SKM-1 (cell line): ENCODE results near the gene ERGIC1.

Experiments
- DNase-seq: peaks from one replicate; lab custom pipeline; 2025; ENCODE audit not compliant: unreplicated experiment; lab: John Stamatoyannopoulos, UW

ERGIC1 gene

GRCh38 chr5:172898843-172899369 lies 64.9 kb downstream of the ERGIC1 start:
- no peak for DNase-seq

DNA sequence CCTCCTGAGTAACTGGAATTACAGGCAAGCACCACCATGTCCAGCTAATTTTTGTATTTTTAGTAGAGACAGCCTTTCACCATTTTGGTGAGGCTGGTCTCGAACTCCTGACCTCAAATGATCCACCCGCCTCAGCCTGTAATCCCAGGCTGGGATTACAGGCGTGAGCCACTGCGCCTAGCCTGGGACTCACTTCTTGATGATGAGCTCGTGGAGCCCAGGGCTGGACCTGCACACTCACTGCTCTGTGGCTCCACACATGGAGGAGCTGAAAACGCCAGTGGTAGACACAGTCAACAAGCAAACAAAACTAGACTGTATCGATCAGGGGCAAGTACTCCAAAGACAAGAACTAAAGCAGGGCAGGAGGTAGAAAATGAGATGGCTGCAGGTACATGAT lies 65.4 kb downstream of the ERGIC1 start:
- no peak for DNase-seq

- no peak for DNase-seq
These were observed 67.1 kb downstream of the ERGIC1 start for GRCh38 chr5:172901012-172901780.

- no peak for DNase-seq
These were observed 67.9 kb downstream of the ERGIC1 start for GRCh38 chr5:172901788-172902496.

DNA sequence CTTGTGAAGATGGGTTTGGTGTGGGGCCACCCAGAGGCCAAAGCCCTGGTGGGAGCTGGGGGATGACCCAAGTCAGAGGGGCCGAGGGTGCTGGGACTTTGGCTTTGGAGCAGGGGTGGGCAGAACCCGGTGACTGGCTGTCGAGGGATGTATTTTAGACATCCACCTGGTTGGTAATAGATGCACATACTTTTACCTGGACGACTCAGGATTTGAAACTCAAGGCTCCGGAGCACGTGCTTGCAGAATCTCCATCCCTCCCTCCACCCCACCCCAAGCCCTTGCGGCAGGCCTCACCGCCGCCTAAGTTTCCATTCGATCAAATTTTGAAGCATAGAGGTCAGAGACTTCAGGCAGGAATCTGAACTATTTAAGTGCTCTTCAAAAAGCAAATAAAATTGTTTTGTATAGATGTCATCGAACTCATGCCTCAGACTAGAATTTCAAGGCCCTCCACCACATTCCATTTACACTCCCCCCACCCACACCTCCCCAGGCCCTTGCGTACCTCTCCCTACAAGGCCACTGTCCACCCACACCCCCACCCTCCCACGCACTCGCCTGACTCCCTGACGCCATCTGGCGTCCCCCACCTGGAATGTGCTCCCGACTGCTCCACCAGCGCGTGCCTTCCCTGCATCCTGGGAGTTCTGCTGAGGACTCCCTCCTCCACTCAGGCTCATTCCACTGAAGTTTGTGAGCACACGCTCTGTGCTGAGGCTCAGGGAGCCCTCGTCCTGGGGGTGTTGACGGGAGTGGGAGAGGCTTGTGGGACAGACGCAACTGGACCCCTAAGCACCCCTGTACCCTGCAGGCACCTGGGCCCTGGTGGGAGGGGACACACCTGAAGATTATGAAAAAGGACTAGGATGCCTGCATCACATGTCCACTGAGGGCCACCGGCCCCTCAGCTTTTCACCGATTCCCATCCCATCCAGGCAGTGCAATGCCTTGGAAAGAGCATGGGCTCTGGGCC lies 68.7 kb downstream of the ERGIC1 start:
- DNase-seq, result peak; percentile 7

GRCh38 chr5:172903790-172904189 lies 69.7 kb downstream of the ERGIC1 start:
- no peak for DNase-seq

DNA sequence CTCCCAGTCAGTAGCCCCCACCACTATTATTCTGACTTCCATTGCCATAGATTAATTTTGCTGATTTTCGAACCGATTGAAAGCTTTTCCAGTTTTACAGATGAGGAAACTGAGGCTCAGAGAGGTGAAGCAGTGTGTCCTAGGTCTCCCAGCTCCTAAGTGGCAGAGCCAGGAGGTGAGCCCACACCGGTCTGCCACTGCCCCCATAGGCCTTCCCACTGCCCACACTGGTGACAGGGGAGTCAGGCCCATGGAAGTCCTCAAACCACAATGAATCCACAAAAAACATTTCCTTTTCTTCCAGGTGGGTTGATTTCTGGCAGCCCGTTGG lies 70.2 kb downstream of the ERGIC1 start:
- DNase-seq, result no peak

DNA sequence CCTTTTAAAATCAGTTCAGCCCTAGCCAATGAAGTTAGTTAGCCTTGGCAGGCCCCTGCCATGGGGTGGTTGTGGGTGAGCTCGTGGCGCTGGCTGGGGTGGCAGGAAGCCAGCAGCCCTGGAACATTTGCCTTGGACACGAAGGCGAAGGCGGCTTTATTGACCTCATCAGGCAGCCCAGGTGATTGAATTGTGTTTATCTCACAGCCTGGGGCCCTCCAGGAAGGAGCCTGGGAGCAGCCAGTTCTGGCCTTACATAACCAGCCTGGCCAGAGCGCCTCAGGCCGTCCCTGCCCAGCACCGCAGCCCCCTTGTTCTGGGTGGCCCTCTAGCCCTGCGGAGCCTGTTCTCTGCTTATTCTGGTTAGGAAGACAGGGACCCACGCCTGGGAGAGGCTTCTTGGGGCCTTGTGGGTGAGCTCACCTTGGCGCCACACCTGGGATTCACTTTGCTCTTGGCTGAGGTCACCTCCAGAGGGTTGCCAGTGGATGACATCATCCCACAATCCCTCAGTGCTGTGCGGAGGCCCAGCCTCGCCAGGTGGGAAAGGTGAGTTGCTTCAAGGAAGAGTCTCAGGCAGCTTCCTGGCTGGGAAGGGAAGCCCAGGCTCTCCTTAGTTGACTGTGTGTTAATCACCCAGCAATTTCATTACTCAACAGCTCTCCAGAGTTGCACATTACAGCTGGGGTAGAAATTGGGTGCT lies 70.7 kb downstream of the ERGIC1 start:
- no peak for DNase-seq

GRCh38 chr5:172905346-172906140 lies 71.5 kb downstream of the ERGIC1 start:
- no peak for DNase-seq

GRCh38 chr5:172906436-172906835 lies 72.4 kb downstream of the ERGIC1 start:
- DNase-seq, result no peak

- no peak for DNase-seq
These were observed 72.8 kb downstream of the ERGIC1 start for GRCh38 chr5:172906888-172907287.

GRCh38 chr5:172907657-172908056 lies 73.6 kb downstream of the ERGIC1 start:
- DNase-seq, result no peak

- DNase-seq, result no peak
These were observed 74.6 kb downstream of the ERGIC1 start for GRCh38 chr5:172908662-172909061.

- DNase-seq, result no peak
These were observed 76.0 kb downstream of the ERGIC1 start for GRCh38 chr5:172909931-172910502.

- DNase-seq, result no peak
These were observed 77.0 kb downstream of the ERGIC1 start for GRCh38 chr5:172910828-172911627.

- no peak for DNase-seq
These were observed 77.5 kb downstream of the ERGIC1 start for GRCh38 chr5:172911628-172911880.

DNA sequence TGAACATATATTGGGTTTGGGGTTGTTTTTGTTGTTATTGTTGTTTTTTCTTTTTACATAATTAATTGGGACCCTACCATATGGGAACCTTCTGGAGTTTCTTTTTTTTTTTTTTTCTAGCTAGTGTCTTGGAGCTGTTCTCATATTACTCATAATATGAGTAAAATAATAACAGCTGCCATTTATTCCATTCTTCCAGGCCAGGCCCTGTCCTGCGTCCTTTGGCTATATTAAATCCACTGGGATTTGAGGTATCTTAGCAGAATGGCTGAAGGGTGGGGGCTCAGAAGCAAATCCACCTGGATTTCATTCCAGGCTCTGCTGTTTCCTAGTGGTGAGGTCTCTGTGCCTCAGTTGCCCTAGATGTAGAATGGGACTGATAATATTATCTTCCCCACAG lies 77.9 kb downstream of the ERGIC1 start:
- no peak for DNase-seq

GRCh38 chr5:172913117-172913850 lies 79.2 kb downstream of the ERGIC1 start:
- no peak for DNase-seq
